CMK (cell line): ENCODE data around the gene TSPAN16.

Experiments
- DNase-seq: peaks from one replicate; pipeline ENCODE4 v3.0.0-alpha.2; 2010; ENCODE audit warnings: low read depth

TSPAN16 gene

GRCh38 chr19:11295665-11296245 lies at the start of gene TSPAN16:
Gene TSPAN16, plus strand, starts transcription at chr19:11296160. Its CDS starts 138 bp downstream, at chr19:11296298.
- DNase-seq, result no peak

- no peak for DNase-seq
Measured at GRCh38 chr19:11246941-11247340, 49.0 kb upstream of the TSPAN16 start.

- no peak for DNase-seq
Measured at GRCh38 chr19:11247391-11247790, 48.6 kb upstream of the TSPAN16 start.

- DNase-seq, result no peak
Measured at GRCh38 chr19:11247934-11248333, 48.0 kb upstream of the TSPAN16 start.

- no peak for DNase-seq
Measured at GRCh38 chr19:11248852-11249251, 47.1 kb upstream of the TSPAN16 start.

GRCh38 chr19:11251217-11251616 lies 44.7 kb upstream of the TSPAN16 start:
- DNase-seq, result no peak

- no peak for DNase-seq
Measured at GRCh38 chr19:11251650-11252314, 44.2 kb upstream of the TSPAN16 start.

- DNase-seq, result no peak
Measured at GRCh38 chr19:11252665-11253355, 43.1 kb upstream of the TSPAN16 start.

- no peak for DNase-seq
Measured at GRCh38 chr19:11254666-11255065, 41.3 kb upstream of the TSPAN16 start.

- no peak for DNase-seq
Measured at GRCh38 chr19:11256189-11256588, 39.8 kb upstream of the TSPAN16 start.

GRCh38 chr19:11257846-11258380 lies 38.0 kb upstream of the TSPAN16 start:
- DNase-seq, result no peak

GRCh38 chr19:11260996-11261395 lies 35.0 kb upstream of the TSPAN16 start:
- no peak for DNase-seq

- no peak for DNase-seq
Measured at GRCh38 chr19:11261431-11261970, 34.5 kb upstream of the TSPAN16 start.

- no peak for DNase-seq
Measured at GRCh38 chr19:11261971-11262839, 33.8 kb upstream of the TSPAN16 start, which contains the start of gene DOCK6. Gene DOCK6, minus strand, starts transcription at chr19:11262524. Its CDS starts 84 bp downstream, at chr19:11262440.

- no peak for DNase-seq
Measured at GRCh38 chr19:11263726-11264125, 32.2 kb upstream of the TSPAN16 start.

- no peak for DNase-seq
Measured at GRCh38 chr19:11264452-11265176, 31.3 kb upstream of the TSPAN16 start.

- no peak for DNase-seq
Measured at GRCh38 chr19:11265177-11265784, 30.7 kb upstream of the TSPAN16 start.

- no peak for DNase-seq
Measured at GRCh38 chr19:11265785-11266236, 30.1 kb upstream of the TSPAN16 start.

- no peak for DNase-seq
Measured at GRCh38 chr19:11267316-11268085, 28.5 kb upstream of the TSPAN16 start.
